GM12878 (cell line): ENCODE results near the gene SGMS1. TPM values are rescaled to one million over a fixed set of nuclear protein-coding genes. Genes with fewer than 3 reads are reported as not detected.

Source experiments
- ATAC-seq: fragments of 200-7000 bp; cut with Tn5 transposase; 3 replicates; pipeline ENCODE4 v1.9.1; 2020; ENCODE audit warnings: mild to moderate bottlenecking, moderate library complexity
- BruUV-seq: library from RNA; stranded (reverse); fragments of 400-500 nt; replicated peaks from 2 replicates; lab custom pipeline; 2021; lab: Mats Ljungman, UMichigan
- CTCF ChIA-PET: fragments of 300-600 bp; sonication (Branson Sonifier 250); formaldehyde crosslinking; extraction: SDS; loops from one replicate; lab custom pipeline; 2021; ENCODE audit warnings: inconsistent platforms; lab: Yijun Ruan, JAX
- POLR2A ChIA-PET: fragments of 350-600 bp; formaldehyde crosslinking; extraction: SDS; loops from one replicate; lab custom pipeline; 2021; ENCODE audit warnings: inconsistent platforms; lab: Charles Lee
- RAD21 ChIA-PET: fragments of 300-600 bp; sonication (Branson Sonifier 250); formaldehyde crosslinking; loops from one replicate; lab custom pipeline; 2023; ENCODE audit warnings: antibody characterized with exemption; ENCODE audit not compliant: unreplicated experiment; lab: Charles Lee
- SMC1A ChIA-PET: fragments of 300-600 bp; sonication (Branson Sonifier 250); formaldehyde crosslinking; loops from one replicate; lab custom pipeline; 2023; ENCODE audit not compliant: unreplicated experiment, uncharacterized antibody; lab: Charles Lee
- DNase-seq: peaks from one replicate; pipeline ENCODE4 v3.0.0-alpha.2; 2011; ENCODE audit warnings: low read depth, low spot score
- FAIRE-seq: peaks from 3 replicates; lab custom pipeline; 2011; peaks lifted over from hg19 to GRCh38; lab: Jason Lieb, UNC
- H2AFZ ChIP-seq: 2 replicates; pipeline ENCODE4 v1.6.0; 2011; ENCODE audit warnings: low read depth, low read length, control low read depth; ENCODE audit not compliant: control insufficient read depth
- H3K27ac ChIP-seq: 2 replicates; pipeline ENCODE4 v1.5.1; 2011; ENCODE audit warnings: control low read depth; ENCODE audit not compliant: control insufficient read depth, insufficient read depth
- H3K27me3 ChIP-seq, 2 experiments: replicated peaks in 1 of 2; 2 replicates each; pipeline versions ENCODE4 v1.6.0 to v1.6.1; 2011; ENCODE audit warnings: low read length in 1 of 2; ENCODE audit not compliant: control insufficient read depth in 2 of 2, insufficient read depth in 2 of 2
- H3K36me3 ChIP-seq, 2 experiments: 2 replicates each; pipeline ENCODE4 v1.5.1; 2011; ENCODE audit warnings: low read length in 1 of 2; ENCODE audit not compliant: control insufficient read depth in 2 of 2, insufficient read depth in 2 of 2
- H3K4me1 ChIP-seq: 2 replicates; pipeline ENCODE4 v1.6.1; 2011; ENCODE audit warnings: mild to moderate bottlenecking, low read length, moderate library complexity, mixed read lengths; ENCODE audit not compliant: control insufficient read depth, insufficient read depth
- H3K4me2 ChIP-seq: 2 replicates; pipeline ENCODE4 v1.6.0; 2011; ENCODE audit warnings: control low read depth; ENCODE audit not compliant: control insufficient read depth, insufficient read depth
- H3K4me3 ChIP-seq: fragments of 200-600 bp; sonication (generic); 2 replicates; pipeline ENCODE4 v1.5.1; 2016
- H3K79me2 ChIP-seq: 2 replicates; pipeline ENCODE4 v1.6.0; 2011; ENCODE audit warnings: low read length; ENCODE audit not compliant: control insufficient read depth, insufficient read depth
- H3K9ac ChIP-seq: 2 replicates; pipeline ENCODE4 v1.8.0; 2011; ENCODE audit warnings: low read length, control low read depth, mixed read lengths; ENCODE audit not compliant: control insufficient read depth, insufficient read depth
- H3K9me3 ChIP-seq: replicated peaks from 3 replicates; pipeline ENCODE4 v1.5.1; 2011; ENCODE audit warnings: mild to moderate bottlenecking, low read length; ENCODE audit not compliant: control insufficient read depth, insufficient read depth
- H4K20me1 ChIP-seq: 2 replicates; pipeline ENCODE4 v1.6.0; 2011; ENCODE audit not compliant: control insufficient read depth, insufficient read depth
- BCL11A ChIP-seq: IDR thresholded peaks from 2 replicates; pipeline ENCODE4 v1.6.1; 2011; ENCODE audit warnings: low read depth, low read length
- CBFB ChIP-seq: IDR thresholded peaks from 2 replicates; pipeline ENCODE4 v1.6.1; 2016; ENCODE audit warnings: antibody characterized with exemption, low read depth
- KDM1A ChIP-seq: fragments of 200-600 bp; sonication (generic); IDR thresholded peaks from 2 replicates; pipeline ENCODE4 v1.6.1; 2016; ENCODE audit warnings: borderline replicate concordance
- NBN ChIP-seq: fragments of 450-650 bp; IDR thresholded peaks from 2 replicates; pipeline ENCODE4 v1.6.1; 2016
- POU2F2 ChIP-seq: IDR thresholded peaks from 3 replicates; pipeline ENCODE4 v1.6.1; 2011; ENCODE audit warnings: low read depth, mild to moderate bottlenecking, low read length, borderline replicate concordance
- in situ Hi-C: fragments of 300-500 bp; cut with MboI; formaldehyde crosslinking; loops from 9 replicates; pipeline ENCODE4 v1.14.3; 2018; ENCODE audit warnings: mixed read lengths
- intact Hi-C: fragments of 100-400 bp; cut with micrococcal nuclease; formaldehyde crosslinking; loops from one replicate; pipeline ENCODE4 v1.14.2; 2022; ENCODE audit not compliant: unreplicated experiment
- polyA plus RNA-seq, 11 experiments: library from polyadenylated mRNA; depleted of rRNA in 4 of 11; unstranded in 6 of 11; stranded (reverse) in 5 of 11; fragments of >200 nt; fragmentation: Nextera tagmentation in 4 of 11; fragmentation: Illumina TruSeq in 1 of 11; extraction: Ambion mirVana in 4 of 11; extraction: Trizol in 1 of 11; gene quantifications; 1 replicate in 1 of 11; 2 replicates in 10 of 11; pipeline versions ENCODE4 v1.2.1 to v1.2.3, GENCODE V29; 2011 to 2016; ENCODE audit warnings: inconsistent platforms in 2 of 11, missing spikeins in 2 of 11, low read depth in 1 of 11
- total RNA-seq, 4 experiments: library from RNA; depleted of rRNA in 3 of 4; stranded (reverse); fragments of >200 nt in 3 of 4; fragmentation: Illumina TruSeq in 1 of 4; extraction: Trizol in 1 of 4; gene quantifications; 2 replicates each; pipeline versions ENCODE4 v1.2.1 to v1.2.3, GENCODE V29; 2013 to 2021
- TF ChIP-seq, protein P1 (sequence below): fragments of 450-650 bp; IDR thresholded peaks from 2 replicates; pipeline ENCODE4 v1.6.1; 2016; ENCODE audit warnings: mild to moderate bottlenecking, moderate library complexity, borderline replicate concordance
- TF ChIP-seq, protein P2 (sequence below): IDR thresholded peaks from 2 replicates; pipeline ENCODE4 v1.6.1; 2011; ENCODE audit warnings: low read depth, low read length, improper control_type of control experiment, borderline replicate concordance
- TF ChIP-seq, protein P3 (sequence below): fragments of 450-650 bp; IDR thresholded peaks from 2 replicates; pipeline ENCODE4 v1.6.1; 2017; ENCODE audit warnings: low read depth, mild to moderate bottlenecking, moderate library complexity

The SGMS1 gene
- total and polyA plus RNA-seq, 10 of the 15 experiments (the other 5 are each of a cell fraction or from before 2014, with no cell fraction given), result 1.4 to 14.5 (median 4.9) TPM

DNA sequence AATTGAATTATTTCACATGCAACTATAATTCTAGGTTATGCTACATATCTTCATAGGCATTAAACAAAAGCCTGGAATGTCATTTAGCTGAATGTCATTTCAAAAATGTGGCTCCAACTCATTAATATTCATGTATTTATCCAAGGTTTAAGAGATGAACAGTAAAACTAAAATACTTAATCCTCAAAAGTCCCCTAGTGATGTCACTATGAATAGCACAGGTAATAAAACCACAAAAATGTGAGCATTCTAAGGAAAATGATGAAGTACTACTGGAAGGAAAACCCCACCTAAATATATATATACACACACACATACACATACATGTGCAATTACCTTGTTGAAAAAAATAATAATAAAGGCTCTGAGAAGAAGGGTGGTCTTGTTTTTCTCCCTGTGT, 218.0 kb downstream of the SGMS1 start:
- FAIRE-seq, result no peak
- TF ChIP-seq NBN, result no peak
- TF ChIP-seq, protein P1, sequence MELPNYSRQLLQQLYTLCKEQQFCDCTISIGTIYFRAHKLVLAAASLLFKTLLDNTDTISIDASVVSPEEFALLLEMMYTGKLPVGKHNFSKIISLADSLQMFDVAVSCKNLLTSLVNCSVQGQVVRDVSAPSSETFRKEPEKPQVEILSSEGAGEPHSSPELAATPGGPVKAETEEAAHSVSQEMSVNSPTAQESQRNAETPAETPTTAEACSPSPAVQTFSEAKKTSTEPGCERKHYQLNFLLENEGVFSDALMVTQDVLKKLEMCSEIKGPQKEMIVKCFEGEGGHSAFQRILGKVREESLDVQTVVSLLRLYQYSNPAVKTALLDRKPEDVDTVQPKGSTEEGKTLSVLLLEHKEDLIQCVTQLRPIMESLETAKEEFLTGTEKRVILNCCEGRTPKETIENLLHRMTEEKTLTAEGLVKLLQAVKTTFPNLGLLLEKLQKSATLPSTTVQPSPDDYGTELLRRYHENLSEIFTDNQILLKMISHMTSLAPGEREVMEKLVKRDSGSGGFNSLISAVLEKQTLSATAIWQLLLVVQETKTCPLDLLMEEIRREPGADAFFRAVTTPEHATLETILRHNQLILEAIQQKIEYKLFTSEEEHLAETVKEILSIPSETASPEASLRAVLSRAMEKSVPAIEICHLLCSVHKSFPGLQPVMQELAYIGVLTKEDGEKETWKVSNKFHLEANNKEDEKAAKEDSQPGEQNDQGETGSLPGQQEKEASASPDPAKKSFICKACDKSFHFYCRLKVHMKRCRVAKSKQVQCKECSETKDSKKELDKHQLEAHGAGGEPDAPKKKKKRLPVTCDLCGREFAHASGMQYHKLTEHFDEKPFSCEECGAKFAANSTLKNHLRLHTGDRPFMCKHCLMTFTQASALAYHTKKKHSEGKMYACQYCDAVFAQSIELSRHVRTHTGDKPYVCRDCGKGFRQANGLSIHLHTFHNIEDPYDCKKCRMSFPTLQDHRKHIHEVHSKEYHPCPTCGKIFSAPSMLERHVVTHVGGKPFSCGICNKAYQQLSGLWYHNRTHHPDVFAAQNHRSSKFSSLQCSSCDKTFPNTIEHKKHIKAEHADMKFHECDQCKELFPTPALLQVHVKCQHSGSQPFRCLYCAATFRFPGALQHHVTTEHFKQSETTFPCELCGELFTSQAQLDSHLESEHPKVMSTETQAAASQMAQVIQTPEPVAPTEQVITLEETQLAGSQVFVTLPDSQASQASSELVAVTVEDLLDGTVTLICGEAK, result no peak
- TF ChIP-seq, protein P2, sequence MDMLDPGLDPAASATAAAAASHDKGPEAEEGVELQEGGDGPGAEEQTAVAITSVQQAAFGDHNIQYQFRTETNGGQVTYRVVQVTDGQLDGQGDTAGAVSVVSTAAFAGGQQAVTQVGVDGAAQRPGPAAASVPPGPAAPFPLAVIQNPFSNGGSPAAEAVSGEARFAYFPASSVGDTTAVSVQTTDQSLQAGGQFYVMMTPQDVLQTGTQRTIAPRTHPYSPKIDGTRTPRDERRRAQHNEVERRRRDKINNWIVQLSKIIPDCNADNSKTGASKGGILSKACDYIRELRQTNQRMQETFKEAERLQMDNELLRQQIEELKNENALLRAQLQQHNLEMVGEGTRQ, result no peak
- TF ChIP-seq BCL11A, result no peak
- no peak for TF ChIP-seq CBFB
- TF ChIP-seq, protein P3, sequence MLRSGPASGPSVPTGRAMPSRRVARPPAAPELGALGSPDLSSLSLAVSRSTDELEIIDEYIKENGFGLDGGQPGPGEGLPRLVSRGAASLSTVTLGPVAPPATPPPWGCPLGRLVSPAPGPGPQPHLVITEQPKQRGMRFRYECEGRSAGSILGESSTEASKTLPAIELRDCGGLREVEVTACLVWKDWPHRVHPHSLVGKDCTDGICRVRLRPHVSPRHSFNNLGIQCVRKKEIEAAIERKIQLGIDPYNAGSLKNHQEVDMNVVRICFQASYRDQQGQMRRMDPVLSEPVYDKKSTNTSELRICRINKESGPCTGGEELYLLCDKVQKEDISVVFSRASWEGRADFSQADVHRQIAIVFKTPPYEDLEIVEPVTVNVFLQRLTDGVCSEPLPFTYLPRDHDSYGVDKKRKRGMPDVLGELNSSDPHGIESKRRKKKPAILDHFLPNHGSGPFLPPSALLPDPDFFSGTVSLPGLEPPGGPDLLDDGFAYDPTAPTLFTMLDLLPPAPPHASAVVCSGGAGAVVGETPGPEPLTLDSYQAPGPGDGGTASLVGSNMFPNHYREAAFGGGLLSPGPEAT, result no peak
- TF ChIP-seq POU2F2, result no peak
- TF ChIP-seq KDM1A, result no peak
- ChIA-PET CTCF (interaction anchor here (0.8 to 1.2 kb wide), 3 partner anchors 11 to 33 kb away, joined by 3 to 5 read pairs (median 3); no protein-coding TSS in a partner anchor), POLR2A (interaction anchor here (1.4 kb wide), 1 partner anchor 9 kb away, joined by 4 read pairs; no protein-coding TSS in a partner anchor), SMC1A (interaction anchor here (1.2 to 9.1 kb wide), 6 partner anchors 10 to 171 kb away, joined by 3 to 46 read pairs (median 7); no protein-coding TSS in a partner anchor), RAD21 (interaction anchor here (1.2 kb wide), 1 partner anchor 12 kb away, joined by 6 read pairs; no protein-coding TSS in a partner anchor)
- intact Hi-C loops, result no loop called here
- Histone ChIP-seq H2AFZ (no peak overlapping the region), H3K4me2 (no peak overlapping the region), H3K27me3 (no peaks in the 10 kb centered on the region), H3K36me3 (peaks cover 0 to 3% of the 10 kb centered on the region in 2 experiments; a peak in 2 of 4 replicates), H3K4me3 (no peak overlapping the region), H3K9me3 (peaks cover 5% of the 10 kb centered on the region; the same call in 2 of the 3 replicates), H3K9ac (no peak overlapping the region), H4K20me1 (no peaks in the 10 kb centered on the region), H3K79me2 (peaks cover 89% of the 10 kb centered on the region), H3K27ac (no peak overlapping the region), H3K4me1 (no peaks in the 10 kb centered on the region)
- in situ Hi-C loops, result no loop called here
- no TSS peak for BruUV-seq
- no peak for ATAC-seq
- DNase-seq, result no peak
